Transverse colon (tissue), 4 donors: Measurements from ENCODE around the gene WIPF1. TPM values are rescaled to one million over a fixed set of nuclear protein-coding genes. Genes with fewer than 3 reads are reported as not detected.
A peak's percentile ranks its signal among the peaks of the same experiment; 100 is the strongest.

Experiments
- DNase-seq: peaks from one replicate; pipeline ENCODE4 v3.0.0-alpha.2; 2019
- H3K27ac ChIP-seq, 4 donors: fragments of 200-600 bp; sonication (generic); 2 replicates each; pipeline ENCODE4 v1.5.1; 2016 to 2018; ENCODE audit warnings: inconsistent platforms in 4 of 4
- H3K27me3 ChIP-seq: fragments of 200-600 bp; sonication (generic); 2 replicates; pipeline ENCODE4 v1.5.1; 2017; ENCODE audit warnings: inconsistent platforms
- H3K36me3 ChIP-seq, 4 donors: fragments of 200-600 bp; sonication (generic); 2 replicates each; pipeline ENCODE4 v1.5.1; 2017 to 2019; ENCODE audit warnings: inconsistent platforms in 4 of 4
- H3K4me1 ChIP-seq, 4 donors: fragments of 200-600 bp; sonication (generic); 2 replicates each; pipeline ENCODE4 v1.5.1; 2017 to 2020; ENCODE audit warnings: inconsistent platforms in 4 of 4
- H3K4me3 ChIP-seq, 4 donors: fragments of 200-600 bp; sonication (generic); 1 replicate in 1 of 4; 2 replicates in 3 of 4; pipeline versions ENCODE4 v1.5.1 to v1.6.1; 2017 to 2019; ENCODE audit warnings: inconsistent platforms in 4 of 4
- H3K9me3 ChIP-seq, 2 donors: fragments of 200-600 bp; sonication (generic); 2 replicates each; pipeline ENCODE4 v1.5.1; 2017 to 2019; ENCODE audit warnings: inconsistent platforms in 2 of 2
- CTCF ChIP-seq, 5 experiments: fragments of 200-600 bp in 3 of 5; fragments of 450-650 bp in 2 of 5; sonication (generic) in 3 of 5; IDR thresholded peaks; 1 replicate in 2 of 5; 2 replicates in 3 of 5; pipeline ENCODE4 v1.5.1; 2016 to 2017; ENCODE audit warnings: antibody characterized with exemption in 5 of 5, inconsistent platforms in 3 of 5, mild to moderate bottlenecking in 2 of 5, moderate library complexity in 1 of 5
- EP300 ChIP-seq: sonication (generic); formaldehyde crosslinking; IDR thresholded peaks from one replicate; pipeline ENCODE4 v1.6.1; 2017; ENCODE audit warnings: antibody characterized with exemption, low read depth
- POLR2A ChIP-seq: fragments of 450-650 bp; IDR thresholded peaks from one replicate; pipeline ENCODE4 v1.6.1; 2016; ENCODE audit warnings: antibody characterized with exemption, mild to moderate bottlenecking, moderate library complexity
- POLR2AphosphoS5 ChIP-seq, 3 donors: sonication (generic); formaldehyde crosslinking; IDR thresholded peaks; one replicate each; pipeline ENCODE4 v1.6.1; 2016; ENCODE audit warnings: antibody characterized with exemption in 3 of 3
- WGBS, 2 donors: methylation state at CpG; one replicate each; pipeline ENCODE4 v1.1.5; 2018; ENCODE audit warnings: low coverage in 1 of 2; 5-methylcytosine and 5-hydroxymethylcytosine counted together
- in situ Hi-C, 4 donors: fragments of 200-750 bp; cut with MboI; loops; one replicate each; pipeline versions ENCODE4 v1.15.0 to v1.15.1; 2017; ENCODE audit warnings: low sequenced_read_pairs in 3 of 4, low pct_ligation_motif_present in 1 of 4, low pct_unique_long_range_greater_than_20kb in 1 of 4
- intact Hi-C: fragments of 100-400 bp; cut with DNase I; formaldehyde crosslinking; loops from one replicate; pipeline ENCODE4 v1.15.1; 2023; ENCODE audit warnings: low total_unique reads
- total RNA-seq, 4 donors: library from RNA; depleted of rRNA; stranded (reverse); fragments of >200 nt; gene quantifications; one replicate each; pipeline ENCODE4 v1.1.0, GENCODE V29; 2016

Gene WIPF1
- total RNA-seq, 4 donors from 2014 or later, result 8.5 to 32.6 (median 16.1) TPM

- H3K9me3 ChIP-seq, result no peaks in the 10 kb centered on the region
- H3K27ac ChIP-seq, result peak overlapping the region in 1 of 4 donors; percentile 1
- no peak for DNase-seq
- H3K27me3 ChIP-seq, result no peaks in the 10 kb centered on the region
- 81 to 87% methylated on average over 4 to 6 of the region's 6 CpGs for WGBS, 2 donors
- peaks cover 0 to 8% (median 0%) of the 10 kb centered on the region in 4 donors for H3K36me3 ChIP-seq
- H3K4me3 ChIP-seq, result no peak overlapping the region
- intact Hi-C loops, result no loop called here
- H3K4me1 ChIP-seq, result peaks cover 0 to 18% (median 0%) of the 10 kb centered on the region in 4 donors
- in situ Hi-C loops, result no loop called here
- TF ChIP-seq POLR2AphosphoS5 (IDR thresholded peaks at IDR 0.05), result no peak
- TF ChIP-seq EP300, result no peak
- no peak for TF ChIP-seq POLR2A
- TF ChIP-seq CTCF (IDR thresholded peaks at IDR 0.05), result no peak
These were observed 24.0 kb downstream of the WIPF1 start for GRCh38 chr2:174573621-174574081.

DNA sequence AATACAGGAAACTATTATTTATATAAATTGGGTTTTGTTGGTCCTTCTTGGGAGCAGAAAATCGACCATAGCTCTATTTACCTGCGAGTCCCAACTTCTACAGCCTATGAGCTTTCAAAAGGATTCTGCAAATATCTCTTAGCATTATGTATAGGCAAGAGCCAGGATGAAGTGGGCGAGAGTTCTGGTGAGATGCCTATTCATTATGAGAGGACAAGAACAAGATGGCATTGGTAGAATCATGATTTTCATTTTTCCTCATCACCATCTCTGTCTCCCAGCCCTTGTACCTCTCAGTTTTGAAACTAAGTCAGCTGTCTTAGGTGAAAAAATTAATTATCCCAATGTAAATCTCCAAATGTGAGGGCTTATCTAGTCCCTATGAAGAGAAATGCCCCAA is 25.0 kb downstream of the WIPF1 start:
- DNase-seq, result no peak
- H3K27ac ChIP-seq, result no peak overlapping the region
- intact Hi-C loops (no loop called here), in situ Hi-C loops (no loop called here)
- WGBS, 2 donors, result 60 to 78% methylated on average over 1 to 3 of the region's 3 CpGs
- peaks cover 0 to 18% (median 0%) of the 10 kb centered on the region in 4 donors for H3K4me1 ChIP-seq
- peaks cover 0 to 8% (median 3%) of the 10 kb centered on the region in 4 donors for H3K36me3 ChIP-seq
- no peak for TF ChIP-seq CTCF (IDR thresholded peaks at IDR 0.05)
- no peak for TF ChIP-seq POLR2A
- TF ChIP-seq POLR2AphosphoS5 (IDR thresholded peaks at IDR 0.05), result no peak
- no peak for TF ChIP-seq EP300
- H3K27me3 ChIP-seq, result no peaks in the 10 kb centered on the region
- no peaks in the 10 kb centered on the region for H3K9me3 ChIP-seq
- no peak overlapping the region for H3K4me3 ChIP-seq

DNA sequence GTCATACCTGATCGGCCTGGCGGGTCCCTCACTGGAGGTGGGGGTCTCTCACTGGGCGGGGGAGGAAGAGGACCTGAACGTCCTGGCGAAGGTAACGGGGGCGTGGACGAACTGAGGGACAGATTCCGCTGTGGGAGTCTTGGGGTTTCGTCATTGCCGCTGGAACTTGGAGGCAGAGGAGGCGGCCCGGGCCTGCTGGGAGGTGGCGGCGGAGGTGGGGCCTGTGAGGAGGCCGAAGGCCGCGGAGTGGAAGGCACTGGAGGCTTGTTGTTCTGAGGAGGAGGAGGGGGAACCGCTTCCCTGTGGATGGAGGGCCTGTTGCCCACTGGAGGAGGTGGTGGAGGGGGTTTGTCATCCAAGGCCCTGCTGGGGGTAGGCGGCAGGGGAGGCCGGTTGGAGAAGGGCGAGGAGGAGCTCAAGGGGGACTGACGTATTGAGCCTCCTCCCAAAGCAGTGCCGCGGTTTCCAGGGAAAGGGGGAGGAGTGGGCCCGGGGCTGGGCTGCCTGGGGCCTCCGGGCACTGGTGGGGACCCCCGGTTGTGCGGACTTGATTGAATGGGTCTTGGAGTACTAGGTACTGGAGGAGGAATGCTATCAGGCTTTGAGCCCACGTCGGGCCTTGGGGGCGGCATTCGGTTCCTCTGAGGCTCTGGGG is 25.8 kb downstream of the WIPF1 start:
- H3K27ac ChIP-seq, result no peak overlapping the region
- in situ Hi-C loops (no loop called here), intact Hi-C loops (no loop called here)
- H3K4me1 ChIP-seq, result peaks cover 0 to 18% (median 0%) of the 10 kb centered on the region in 4 donors
- H3K27me3 ChIP-seq, result no peaks in the 10 kb centered on the region
- H3K4me3 ChIP-seq, result no peak overlapping the region
- TF ChIP-seq POLR2AphosphoS5 (IDR thresholded peaks at IDR 0.05) (no peak), CTCF (IDR thresholded peaks at IDR 0.05) (no peak), EP300 (no peak), POLR2A (no peak)
- 95 to 98% methylated on average over 16 to 33 of the region's 33 CpGs for WGBS, 2 donors
- DNase-seq, result no peak
- H3K36me3 ChIP-seq, result peaks cover 0 to 8% (median 3%) of the 10 kb centered on the region in 4 donors
- H3K9me3 ChIP-seq, result no peaks in the 10 kb centered on the region

DNA sequence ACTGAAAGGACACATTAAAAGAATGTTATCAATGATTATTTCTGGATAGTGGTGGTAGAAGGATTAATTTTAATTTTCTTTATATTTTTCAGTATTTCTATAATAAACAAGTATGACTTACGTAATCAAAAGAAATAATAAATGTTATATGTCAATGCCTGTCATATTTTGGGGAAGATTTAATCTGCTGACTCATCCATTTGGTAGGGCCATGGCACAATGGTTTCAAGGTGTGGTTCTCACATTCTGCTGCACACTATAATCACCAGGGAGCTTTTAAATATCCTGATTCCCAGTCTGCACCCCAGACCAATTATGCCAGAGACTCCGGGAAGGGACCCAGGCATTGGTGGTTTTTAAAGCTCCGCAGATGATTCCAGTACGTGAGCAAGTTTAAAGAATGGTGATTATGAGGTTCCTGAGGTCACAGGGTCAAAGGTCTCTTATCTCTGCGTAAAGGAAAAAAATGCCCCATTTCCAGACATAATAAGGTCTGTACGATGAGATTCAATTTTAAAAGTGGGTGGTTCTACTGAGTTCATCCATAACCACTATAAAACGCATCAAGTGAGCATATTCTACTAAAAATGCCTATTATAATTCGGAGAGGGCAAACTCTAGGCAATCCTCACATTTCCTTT is 27.2 kb downstream of the WIPF1 start:
- WGBS, 2 donors, result 75 to 93% methylated on average over 4 to 8 of the region's 8 CpGs
- H3K4me3 ChIP-seq, result no peak overlapping the region
- no peaks in the 10 kb centered on the region for H3K9me3 ChIP-seq
- H3K36me3 ChIP-seq, result peaks cover 0 to 14% (median 4%) of the 10 kb centered on the region in 4 donors
- H3K4me1 ChIP-seq, result peaks cover 0 to 18% (median 0%) of the 10 kb centered on the region in 4 donors
- no peak overlapping the region for H3K27ac ChIP-seq
- no peaks in the 10 kb centered on the region for H3K27me3 ChIP-seq
- DNase-seq, result no peak
- in situ Hi-C loops, result no loop called here
- intact Hi-C loops, result no loop called here
- no peak for TF ChIP-seq POLR2AphosphoS5 (IDR thresholded peaks at IDR 0.05)
- no peak for TF ChIP-seq POLR2A
- TF ChIP-seq CTCF (IDR thresholded peaks at IDR 0.05), result no peak
- no peak for TF ChIP-seq EP300
